Measurements from ENCODE around the gene MFRP. TPM values are rescaled to one million over a fixed set of nuclear protein-coding genes. Genes with fewer than 3 reads are reported as not detected.

Gene MFRP
- total RNA-seq, 1 donor from 2014 or later: not detected

GRCh38 chr11:119351232-119351631 lies 4.7 kb upstream of the MFRP start:
- DNase-seq (ENCODE audit: low spot score): no peak
- Mint-ChIP-seq H3K4me1 (ENCODE audit: low read depth) (peaks cover 13% of the 10 kb centered on the region), H3K27me3 (ENCODE audit: low read depth) (peaks cover 29% of the 10 kb centered on the region), H3K27ac (ENCODE audit: unreplicated experiment) (no peak overlapping the region), H3K36me3 (ENCODE audit: low read depth) (no peaks in the 10 kb centered on the region), H3K4me3 (ENCODE audit: unreplicated experiment) (no peak overlapping the region), H3K9me3 (ENCODE audit: low read depth) (no peaks in the 10 kb centered on the region)
- no peak for TF ChIP-seq CTCF (IDR thresholded peaks at IDR 0.05)

GRCh38 chr11:119350302-119350701 lies 3.8 kb upstream of the MFRP start:
- no peaks in the 10 kb centered on the region for H3K9me3 Mint-ChIP-seq (ENCODE audit: low read depth)
- TF ChIP-seq CTCF (IDR thresholded peaks at IDR 0.05): no peak
- H3K27ac Mint-ChIP-seq (ENCODE audit: unreplicated experiment): no peak overlapping the region
- H3K4me3 Mint-ChIP-seq (ENCODE audit: unreplicated experiment): no peak overlapping the region
- peaks cover 11% of the 10 kb centered on the region for H3K4me1 Mint-ChIP-seq (ENCODE audit: low read depth)
- H3K27me3 Mint-ChIP-seq (ENCODE audit: low read depth): peaks cover 29% of the 10 kb centered on the region
- no peaks in the 10 kb centered on the region for H3K36me3 Mint-ChIP-seq (ENCODE audit: low read depth)
- DNase-seq (ENCODE audit: low spot score): peak; percentile 33

- H3K27me3 Mint-ChIP-seq (ENCODE audit: low read depth): peaks cover 35% of the 10 kb centered on the region
- TF ChIP-seq CTCF (IDR thresholded peaks at IDR 0.05): no peak
Measured at GRCh38 chr11:119347940-119348605, 1.6 kb upstream of the MFRP start.

GRCh38 chr11:119347242-119347641 lies 737 bp upstream of the MFRP start:
- no peak for TF ChIP-seq CTCF (IDR thresholded peaks at IDR 0.05)
- no peaks in the 10 kb centered on the region for H3K9me3 Mint-ChIP-seq (ENCODE audit: low read depth)
- peak; percentile 5 for DNase-seq (ENCODE audit: low spot score)
- peaks cover 11% of the 10 kb centered on the region for H3K4me1 Mint-ChIP-seq (ENCODE audit: low read depth)
- peaks cover 33% of the 10 kb centered on the region for H3K27me3 Mint-ChIP-seq (ENCODE audit: low read depth)
- H3K27ac Mint-ChIP-seq (ENCODE audit: unreplicated experiment): no peak overlapping the region
- H3K4me3 Mint-ChIP-seq (ENCODE audit: unreplicated experiment): no peak overlapping the region
- no peaks in the 10 kb centered on the region for H3K36me3 Mint-ChIP-seq (ENCODE audit: low read depth)

More at GRCh38 chr11:119347940-119348605, 1.6 kb upstream of the MFRP start:
- H3K9me3 Mint-ChIP-seq (ENCODE audit: low read depth): no peaks in the 10 kb centered on the region
- H3K27ac Mint-ChIP-seq (ENCODE audit: unreplicated experiment): no peak overlapping the region
- H3K4me1 Mint-ChIP-seq (ENCODE audit: low read depth): peaks cover 11% of the 10 kb centered on the region
- H3K4me3 Mint-ChIP-seq (ENCODE audit: unreplicated experiment): no peak overlapping the region
- H3K36me3 Mint-ChIP-seq (ENCODE audit: low read depth): no peaks in the 10 kb centered on the region
- DNase-seq (ENCODE audit: low spot score): peak; percentile 54

GRCh38 chr11:119345685-119346084 lies 820 bp downstream of the MFRP start:
- H3K36me3 Mint-ChIP-seq (ENCODE audit: low read depth): no peaks in the 10 kb centered on the region
- peaks cover 17% of the 10 kb centered on the region for H3K4me1 Mint-ChIP-seq (ENCODE audit: low read depth)
- peaks cover 28% of the 10 kb centered on the region for H3K27me3 Mint-ChIP-seq (ENCODE audit: low read depth)
- DNase-seq (ENCODE audit: low spot score): peak; percentile 83
- no peak overlapping the region for H3K27ac Mint-ChIP-seq (ENCODE audit: unreplicated experiment)
- no peak overlapping the region for H3K4me3 Mint-ChIP-seq (ENCODE audit: unreplicated experiment)
- TF ChIP-seq CTCF (IDR thresholded peaks at IDR 0.05): no peak
- H3K9me3 Mint-ChIP-seq (ENCODE audit: low read depth): no peaks in the 10 kb centered on the region
